GM23338 (cell line): ENCODE results near the gene LCMT1. TPM values are rescaled to one million over a fixed set of nuclear protein-coding genes. Genes with fewer than 3 reads are reported as not detected.

Experiments
- ATAC-seq: fragments of 200-7000 bp; cut with Tn5 transposase; 3 replicates; pipeline ENCODE4 v1.9.1; 2020
- DNase-seq: peaks from one replicate; pipeline ENCODE4 v3.0.0-alpha.2; 2015; ENCODE audit warnings: low spot score
- H2AFZ ChIP-seq: fragments of 200-600 bp; sonication (generic); 2 replicates; pipeline ENCODE4 v1.8.0; 2016; ENCODE audit warnings: antibody characterized with exemption, mild to moderate bottlenecking, moderate library complexity
- H3F3A ChIP-seq: fragments of 200-600 bp; sonication (generic); replicated peaks from 2 replicates; pipeline ENCODE4 v1.8.0; 2017; ENCODE audit warnings: antibody characterized with exemption, mixed run types, low read depth
- H3K27ac ChIP-seq: fragments of 200-600 bp; sonication (generic); 2 replicates; pipeline ENCODE4 v1.6.1; 2016; ENCODE audit warnings: low read depth
- H3K27me3 ChIP-seq: fragments of 200-600 bp; sonication (generic); 2 replicates; pipeline ENCODE4 v1.8.0; 2016; ENCODE audit warnings: mild to moderate bottlenecking, mixed run types, moderate library complexity; ENCODE audit not compliant: insufficient read depth
- H3K36me3 ChIP-seq: fragments of 200-600 bp; sonication (generic); 2 replicates; pipeline ENCODE4 v1.8.0; 2016; ENCODE audit warnings: mild to moderate bottlenecking; ENCODE audit not compliant: insufficient read depth
- H3K4me1 ChIP-seq: fragments of 200-600 bp; sonication (generic); 2 replicates; pipeline ENCODE4 v1.8.0; 2016; ENCODE audit warnings: mild to moderate bottlenecking, moderate library complexity; ENCODE audit not compliant: insufficient read depth
- H3K4me2 ChIP-seq: fragments of 200-600 bp; sonication (generic); 2 replicates; pipeline ENCODE4 v1.7.1; 2017; ENCODE audit warnings: mixed run types
- H3K4me3 ChIP-seq: fragments of 200-600 bp; sonication (generic); 2 replicates; pipeline ENCODE4 v1.6.1; 2016; ENCODE audit warnings: mixed run types
- H3K79me2 ChIP-seq: fragments of 200-600 bp; sonication (generic); replicated peaks from 2 replicates; pipeline ENCODE4 v1.8.0; 2017; ENCODE audit warnings: mild to moderate bottlenecking; ENCODE audit not compliant: insufficient read depth
- H3K9me2 ChIP-seq: fragments of 200-600 bp; sonication (generic); 2 replicates; pipeline ENCODE4 v1.8.0; 2017; ENCODE audit not compliant: insufficient read depth
- H4K20me1 ChIP-seq: fragments of 200-600 bp; sonication (generic); replicated peaks from 2 replicates; pipeline ENCODE4 v1.8.0; 2017; ENCODE audit warnings: mild to moderate bottlenecking; ENCODE audit not compliant: insufficient read depth
- H3K27ac Mint-ChIP-seq: 2 replicates; pipeline ENCODE4 v1.8.0; 2020; ENCODE audit warnings: inconsistent platforms, mild to moderate bottlenecking, moderate library complexity, mixed read lengths
- H3K27me3 Mint-ChIP-seq: 3 replicates; pipeline ENCODE4 v1.8.0; 2022; ENCODE audit warnings: low read depth, mild to moderate bottlenecking, moderate library complexity, mixed read lengths, inconsistent platforms; ENCODE audit not compliant: insufficient read depth, poor library complexity
- H3K36me3 Mint-ChIP-seq: 3 replicates; pipeline ENCODE4 v1.8.0; 2021; ENCODE audit warnings: low read depth, mild to moderate bottlenecking, inconsistent platforms, moderate library complexity, mixed read lengths
- H3K4me1 Mint-ChIP-seq: 3 replicates; pipeline ENCODE4 v1.8.0; 2020; ENCODE audit warnings: mild to moderate bottlenecking, inconsistent platforms, mixed read lengths
- H3K4me3 Mint-ChIP-seq: 3 replicates; pipeline ENCODE4 v1.8.0; 2021; ENCODE audit warnings: moderate library complexity, mild to moderate bottlenecking, inconsistent platforms, mixed read lengths
- H3K9me3 Mint-ChIP-seq: 3 replicates; pipeline ENCODE4 v1.8.0; 2020; ENCODE audit warnings: moderate library complexity, mild to moderate bottlenecking, inconsistent platforms, mixed read lengths
- CREB1 ChIP-seq: fragments of 250-450 bp; sonication (Bioruptor Pico); IDR thresholded peaks from 2 replicates; pipeline ENCODE4 v1.5.0; 2020; ENCODE audit warnings: low read depth, mild to moderate bottlenecking, moderate library complexity
- CTCF ChIP-seq, 2 experiments: fragments of 200-600 bp in 1 of 2; sonication (generic) in 1 of 2; conservative IDR thresholded peaks; 2 replicates each; pipeline versions ENCODE4 v1.5.1 to v1.6.1; 2016 to 2017; ENCODE audit warnings: antibody characterized with exemption in 2 of 2, low read depth in 2 of 2, mild to moderate bottlenecking in 2 of 2, moderate library complexity in 1 of 2
- ETS1 ChIP-seq: IDR thresholded peaks from 2 replicates; pipeline ENCODE4 v1.6.1; 2016; ENCODE audit warnings: antibody characterized with exemption
- EZH2 ChIP-seq: fragments of 200-600 bp; sonication (generic); IDR thresholded peaks from one replicate; pipeline ENCODE4 v1.8.0; 2017; ENCODE audit warnings: antibody characterized with exemption, mild to moderate bottlenecking, low read depth; ENCODE audit not compliant: unreplicated experiment
- EZH2phosphoT487 ChIP-seq: fragments of 200-600 bp; sonication (generic); IDR thresholded peaks from one replicate; pipeline ENCODE4 v1.8.1; 2018; ENCODE audit warnings: antibody characterized with exemption; ENCODE audit not compliant: unreplicated experiment
- JUNB ChIP-seq: IDR thresholded peaks from one replicate; pipeline ENCODE4 v1.6.1; 2016; ENCODE audit warnings: antibody characterized with exemption; ENCODE audit not compliant: unreplicated experiment
- NANOG ChIP-seq: IDR thresholded peaks from 2 replicates; pipeline ENCODE4 v1.6.1; 2016; ENCODE audit warnings: antibody characterized with exemption, borderline replicate concordance
- POLR2AphosphoS5 ChIP-seq: IDR thresholded peaks from 2 replicates; pipeline ENCODE4 v1.6.1; 2016; ENCODE audit warnings: antibody characterized with exemption, low read depth
- REST ChIP-seq: IDR thresholded peaks from one replicate; pipeline ENCODE4 v1.6.1; 2018; ENCODE audit warnings: antibody characterized with exemption; ENCODE audit not compliant: unreplicated experiment
- STAT1 ChIP-seq: IDR thresholded peaks from one replicate; pipeline ENCODE4 v1.6.1; 2016; ENCODE audit warnings: antibody characterized with exemption; ENCODE audit not compliant: unreplicated experiment
- ZNF114 ChIP-seq: fragments of 250-450 bp; sonication (Bioruptor Pico); IDR thresholded peaks from 2 replicates; pipeline ENCODE4 v1.5.0; 2020; ENCODE audit warnings: mild to moderate bottlenecking, moderate library complexity
- ZNF331 ChIP-seq: fragments of 250-450 bp; sonication (Bioruptor Pico); IDR thresholded peaks from 2 replicates; pipeline ENCODE4 v1.5.0; 2020; ENCODE audit warnings: low read depth, mild to moderate bottlenecking, moderate library complexity
- ZNF462 ChIP-seq: fragments of 250-450 bp; sonication (Bioruptor Pico); IDR thresholded peaks from 2 replicates; pipeline ENCODE4 v1.5.0; 2020; ENCODE audit warnings: mild to moderate bottlenecking, moderate library complexity
- polyA plus RNA-seq: library from polyadenylated mRNA; unstranded; fragments of >200 nt; fragmentation: Nextera tagmentation; extraction: Ambion mirVana; gene quantifications from 2 replicates; pipeline ENCODE4 v1.2.1, GENCODE V29; 2016
- total RNA-seq: library from RNA; depleted of rRNA; stranded (reverse); fragments of >200 nt; shearing (Covaris generic); gene quantifications from 2 replicates; pipeline ENCODE4 v1.2.3, GENCODE V29; 2014

LCMT1 gene
- total and polyA plus RNA-seq, 2 experiments from 2014 or later, result 56.2 to 84.6 TPM

- no peak overlapping the region for H2AFZ ChIP-seq
- Mint-ChIP-seq H3K36me3 (no peaks in the 10 kb centered on the region), H3K9me3 (no peaks in the 10 kb centered on the region), H3K27me3 (peaks cover 10% of the 10 kb centered on the region), H3K4me3 (no peak overlapping the region), H3K27ac (no peak overlapping the region), H3K4me1 (no peaks in the 10 kb centered on the region)
- no peak overlapping the region for H3K27ac ChIP-seq
- H3K4me1 ChIP-seq, result no peaks in the 10 kb centered on the region
- 0 out of 2 replicates have a peak, but pooled peaks cover 3% of the 10 kb centered on the region for H3K9me2 ChIP-seq
- no peak for TF ChIP-seq EZH2
- no peak for TF ChIP-seq ETS1
- no peak for TF ChIP-seq ZNF462
- TF ChIP-seq POLR2AphosphoS5, result no peak
- TF ChIP-seq REST, result no peak
- TF ChIP-seq EZH2phosphoT487, result no peak
- TF ChIP-seq ZNF114 (CRISPR knock-in tag), result no peak
- TF ChIP-seq CREB1 (CRISPR knock-in tag), result no peak
- TF ChIP-seq CTCF (conservative IDR thresholded peaks at IDR 0.05; ENCODE audit: low read depth in 2 of 2), result no peak
- no peak for TF ChIP-seq ZNF331 (CRISPR knock-in tag)
- no peak for TF ChIP-seq JUNB
- TF ChIP-seq NANOG, result no peak
- TF ChIP-seq STAT1, result no peak
- DNase-seq, result no peak
- H3K4me2 ChIP-seq, result no peak overlapping the region
- ATAC-seq, result no peak
- H4K20me1 ChIP-seq, result no peaks in the 10 kb centered on the region
- H3K36me3 ChIP-seq, result no peaks in the 10 kb centered on the region
- H3F3A ChIP-seq, result no peaks in the 10 kb centered on the region
- no peak overlapping the region for H3K4me3 ChIP-seq
- H3K27me3 ChIP-seq, result no peaks in the 10 kb centered on the region
- no peaks in the 10 kb centered on the region for H3K79me2 ChIP-seq
Observed at GRCh38 chr16:25184771-25185170, 73.2 kb downstream of the LCMT1 start.
